ENCODE measurements around the gene EVPL. TPM values are rescaled to one million over a fixed set of nuclear protein-coding genes. Genes with fewer than 3 reads are reported as not detected.
"Not testable (repeated sequence)": the region's sequence is repeated elsewhere in the genome, so short reads cannot be mapped to it uniquely, and the experiment has no call there.

The EVPL gene
- total RNA-seq, 1 experiment from 2014 or later, result not detected

DNA sequence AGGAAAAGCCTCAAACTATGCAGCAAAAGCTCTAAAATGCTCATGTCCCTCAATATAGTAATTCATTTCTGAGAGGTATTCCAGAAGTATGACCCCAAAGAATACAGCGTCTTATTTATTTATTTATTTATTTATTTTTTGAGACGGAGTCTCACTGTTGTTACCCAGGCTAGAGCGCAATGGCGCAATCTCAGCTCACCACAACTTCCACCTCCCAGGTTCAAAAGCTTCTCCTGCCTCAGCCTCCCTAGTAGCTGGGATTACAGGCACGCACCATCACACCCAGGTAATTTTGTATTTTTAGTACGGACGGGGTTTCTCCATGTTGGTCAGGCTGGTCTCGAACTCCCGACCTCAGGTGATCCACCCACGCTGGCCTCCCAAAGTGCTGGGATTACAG, 58.1 kb downstream of the EVPL start:
- H3K4me3 ChIP-seq, H3K9me3 ChIP-seq, DNase-seq, H3K27me3 ChIP-seq: not testable (repeated sequence)
- peaks cover 14% of the 10 kb centered on the region for H3K36me3 ChIP-seq

DNA sequence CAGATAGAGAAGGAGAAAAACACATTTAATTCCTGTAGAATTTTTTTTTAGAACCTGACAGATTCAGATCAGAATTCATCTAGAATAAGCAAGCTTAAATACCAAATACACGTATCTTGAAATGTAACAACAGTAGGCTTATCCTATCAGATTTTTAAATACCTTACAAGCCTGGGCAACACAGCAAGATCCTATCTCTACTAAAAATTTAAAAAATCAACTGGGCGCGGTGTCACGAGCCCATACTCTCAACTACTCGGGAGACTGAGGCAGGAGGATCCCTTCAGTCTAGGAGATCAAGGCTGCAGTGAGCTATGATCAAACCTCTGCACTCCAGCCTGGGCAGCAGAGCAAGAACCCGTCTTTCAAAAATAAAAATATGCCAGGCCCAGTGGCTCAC, 61.6 kb downstream of the EVPL start:
- DNase-seq, result no peak
- Histone ChIP-seq H3K4me3 (no peak overlapping the region), H3K27me3 (no peaks in the 10 kb centered on the region), H3K9me3 (no peaks in the 10 kb centered on the region), H3K36me3 (peaks cover 2% of the 10 kb centered on the region)

DNA sequence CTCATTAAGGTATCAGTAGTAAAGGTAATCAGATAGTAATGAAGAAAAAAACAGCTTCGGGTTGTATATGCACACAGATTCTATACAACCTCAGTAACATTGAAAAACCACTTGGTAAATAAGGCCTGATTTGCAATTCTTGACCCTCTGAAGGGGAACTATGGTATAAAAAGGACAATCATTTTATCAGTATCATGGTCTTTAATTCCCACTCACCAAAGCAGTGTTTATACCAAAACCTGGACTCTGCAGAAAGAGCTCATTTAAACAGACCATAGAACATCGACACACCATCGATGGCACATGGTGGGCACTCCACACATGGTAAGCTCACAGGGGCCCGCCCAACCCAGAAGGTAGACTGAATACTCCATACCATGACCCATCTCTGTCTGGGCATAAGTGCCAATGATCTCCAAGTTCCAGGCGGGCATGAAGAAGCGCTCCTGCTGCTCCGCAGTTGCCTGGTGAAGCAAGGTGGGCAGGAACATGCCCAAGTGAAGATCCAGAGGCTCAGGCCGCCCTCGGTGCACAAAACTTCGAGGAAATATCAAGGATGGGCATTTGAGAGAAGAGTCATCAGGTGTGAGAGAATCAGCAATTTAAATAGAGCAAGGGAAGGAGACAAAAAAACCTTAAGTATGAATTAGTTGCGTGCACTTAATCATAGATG, 67.1 kb downstream of the EVPL start:
- Histone ChIP-seq H3K4me3 (no peak overlapping the region), H3K9me3 (no peaks in the 10 kb centered on the region), H3K36me3 (peaks cover 20% of the 10 kb centered on the region), H3K27me3 (no peaks in the 10 kb centered on the region)
- DNase-seq, result no peak

DNA sequence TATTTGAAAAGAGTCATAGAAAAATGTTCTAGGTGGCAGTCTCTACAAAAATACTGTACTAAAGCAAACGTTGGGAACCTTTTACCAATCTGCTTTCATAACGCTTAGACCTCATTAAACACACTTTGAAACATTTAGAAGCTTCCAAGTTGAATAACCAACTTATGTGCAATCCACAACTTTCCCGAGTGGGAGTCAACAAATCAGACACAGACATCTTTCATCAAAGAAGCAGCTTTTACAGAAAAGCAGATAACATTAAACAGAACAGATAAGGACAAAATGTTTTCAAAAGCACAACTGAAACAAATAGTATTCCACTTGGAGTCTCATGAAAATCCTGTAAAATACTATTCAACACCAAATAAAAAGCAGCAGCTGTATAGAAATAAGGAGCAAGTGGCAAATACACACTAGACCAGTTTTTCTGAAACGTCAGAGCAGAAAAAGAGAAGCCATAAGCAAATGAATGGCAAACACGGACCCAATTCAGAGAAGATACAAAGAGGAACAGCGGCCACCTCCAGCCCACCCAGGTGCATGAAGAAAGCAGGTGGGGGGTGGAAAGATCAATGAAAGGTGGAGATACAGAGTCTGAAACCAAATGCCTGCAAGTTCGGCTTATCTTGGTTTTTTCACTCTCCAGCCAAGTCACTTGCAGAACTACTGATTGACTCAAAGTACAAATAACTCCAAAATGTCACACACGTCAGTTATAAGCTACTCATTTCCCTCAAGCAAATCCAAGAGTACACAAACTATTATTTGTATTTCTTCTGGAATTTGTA, 67.9 kb downstream of the EVPL start:
- no peak for DNase-seq
- no peaks in the 10 kb centered on the region for H3K9me3 ChIP-seq
- H3K27me3 ChIP-seq, result no peaks in the 10 kb centered on the region

More for the DNA sequence above, 67.9 kb downstream of the EVPL start:
- Histone ChIP-seq H3K36me3 (peaks cover 23% of the 10 kb centered on the region), H3K4me3 (no peak overlapping the region)

Other genes starting within 250 kb of the EVPL start
- gene UNK, start 242.5 kb downstream of the EVPL start, total RNA-seq (2014; rRNA removed; shearing (Covaris generic); ENCODE audit: low replicate concordance), result 16.0 and 48.1 TPM in 2 replicates
- 0.20 and 0.23 TPM in 2 replicates for gene UNC13D, start 182.9 kb downstream of the EVPL start, total RNA-seq (2014; rRNA removed; shearing (Covaris generic); ENCODE audit: low replicate concordance)
- gene WBP2, start 172.0 kb downstream of the EVPL start, total RNA-seq (2014; rRNA removed; shearing (Covaris generic); ENCODE audit: low replicate concordance), result 6.6 and 7.9 TPM in 2 replicates
- 40.4 and 54.2 TPM in 2 replicates for gene TRIM47, start 148.7 kb downstream of the EVPL start, total RNA-seq (2014; rRNA removed; shearing (Covaris generic); ENCODE audit: low replicate concordance)
- 27.6 and 49.4 TPM in 2 replicates for gene TRIM65, start 130.4 kb downstream of the EVPL start, total RNA-seq (2014; rRNA removed; shearing (Covaris generic); ENCODE audit: low replicate concordance)
- 75.8 and 100 TPM in 2 replicates for gene MRPL38, start 122.4 kb downstream of the EVPL start, total RNA-seq (2014; rRNA removed; shearing (Covaris generic); ENCODE audit: low replicate concordance)
- 13.4 and 15.2 TPM in 2 replicates for gene FBF1, start 86.3 kb downstream of the EVPL start, total RNA-seq (2014; rRNA removed; shearing (Covaris generic); ENCODE audit: low replicate concordance)
- gene ACOX1, start 48.1 kb downstream of the EVPL start, total RNA-seq (2014; rRNA removed; shearing (Covaris generic); ENCODE audit: low replicate concordance), result 24.5 and 26.9 TPM in 2 replicates
- gene TEN1, start 48.1 kb downstream of the EVPL start, total RNA-seq (2014; rRNA removed; shearing (Covaris generic); ENCODE audit: low replicate concordance), result 23.2 and 23.9 TPM in 2 replicates
- gene CDK3, start 26.5 kb downstream of the EVPL start, total RNA-seq (2014; rRNA removed; shearing (Covaris generic); ENCODE audit: low replicate concordance), result 1.3 and 6.4 TPM in 2 replicates
- 70.0 and 99.9 TPM in 2 replicates for gene SRP68, start 45.2 kb upstream of the EVPL start, total RNA-seq (2014; rRNA removed; shearing (Covaris generic); ENCODE audit: low replicate concordance)
- gene GALR2, start 47.5 kb upstream of the EVPL start, total RNA-seq (2014; rRNA removed; shearing (Covaris generic); ENCODE audit: low replicate concordance), result not detected in 2 replicates
- not detected in 2 replicates for gene ZACN, start 51.9 kb upstream of the EVPL start, total RNA-seq (2014; rRNA removed; shearing (Covaris generic); ENCODE audit: low replicate concordance)
- 54.5 and 81.8 TPM in 2 replicates for gene EXOC7, start 76.5 kb upstream of the EVPL start, total RNA-seq (2014; rRNA removed; shearing (Covaris generic); ENCODE audit: low replicate concordance)
- gene FOXJ1, start 113.9 kb upstream of the EVPL start, total RNA-seq (2014; rRNA removed; shearing (Covaris generic); ENCODE audit: low replicate concordance), result not detected in 2 replicates
- gene RNF157, start 213.2 kb upstream of the EVPL start, total RNA-seq (2014; rRNA removed; shearing (Covaris generic); ENCODE audit: low replicate concordance), result 0.40 and 0.94 TPM in 2 replicates
- 1.2 and 7.0 TPM in 2 replicates for gene UBALD2, start 238.0 kb upstream of the EVPL start, total RNA-seq (2014; rRNA removed; shearing (Covaris generic); ENCODE audit: low replicate concordance)